ENCODE measurements around the gene CDK18. TPM values are rescaled to one million over a fixed set of nuclear protein-coding genes. Genes with fewer than 3 reads are reported as not detected.

CDK18 gene
- total RNA-seq, 1 experiment from 2014 or later = 38.5 TPM

DNA sequence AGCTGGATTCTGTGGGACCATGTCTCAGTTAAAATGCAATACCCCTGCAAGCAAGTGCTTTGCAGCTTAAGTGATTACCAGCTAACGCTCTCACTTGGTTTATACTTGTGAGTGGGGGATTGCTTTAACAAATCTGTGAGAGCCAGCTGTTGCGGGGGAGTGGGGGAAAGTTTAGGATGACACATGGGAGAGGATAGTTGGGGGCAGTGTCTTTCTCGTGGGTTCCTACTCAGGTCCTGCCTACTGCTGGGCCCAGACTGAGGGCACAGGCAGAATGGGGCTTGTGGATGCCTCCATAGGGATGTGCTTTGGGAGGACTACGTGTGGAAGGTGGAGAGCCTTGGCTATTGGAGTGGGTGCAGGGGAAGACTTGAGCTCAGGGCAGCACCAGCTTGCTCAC is 67.3 kb downstream of the CDK18 start:
- no peak overlapping the region for H3K27ac ChIP-seq (ENCODE audit: insufficient read length, low read depth, low read length)
- H3K18ac ChIP-seq (ENCODE audit: insufficient read length, low read depth, low read length) = no peak overlapping the region
- H4K91ac ChIP-seq (ENCODE audit: insufficient read length, low read depth, low read length) = no peak overlapping the region
- H3K9ac ChIP-seq (ENCODE audit: extremely low read depth, insufficient read length, low read length) = no peak overlapping the region
- no peaks in the 10 kb centered on the region for H3K4me1 ChIP-seq (ENCODE audit: insufficient read depth, low read length)
- TF ChIP-seq, protein P1, sequence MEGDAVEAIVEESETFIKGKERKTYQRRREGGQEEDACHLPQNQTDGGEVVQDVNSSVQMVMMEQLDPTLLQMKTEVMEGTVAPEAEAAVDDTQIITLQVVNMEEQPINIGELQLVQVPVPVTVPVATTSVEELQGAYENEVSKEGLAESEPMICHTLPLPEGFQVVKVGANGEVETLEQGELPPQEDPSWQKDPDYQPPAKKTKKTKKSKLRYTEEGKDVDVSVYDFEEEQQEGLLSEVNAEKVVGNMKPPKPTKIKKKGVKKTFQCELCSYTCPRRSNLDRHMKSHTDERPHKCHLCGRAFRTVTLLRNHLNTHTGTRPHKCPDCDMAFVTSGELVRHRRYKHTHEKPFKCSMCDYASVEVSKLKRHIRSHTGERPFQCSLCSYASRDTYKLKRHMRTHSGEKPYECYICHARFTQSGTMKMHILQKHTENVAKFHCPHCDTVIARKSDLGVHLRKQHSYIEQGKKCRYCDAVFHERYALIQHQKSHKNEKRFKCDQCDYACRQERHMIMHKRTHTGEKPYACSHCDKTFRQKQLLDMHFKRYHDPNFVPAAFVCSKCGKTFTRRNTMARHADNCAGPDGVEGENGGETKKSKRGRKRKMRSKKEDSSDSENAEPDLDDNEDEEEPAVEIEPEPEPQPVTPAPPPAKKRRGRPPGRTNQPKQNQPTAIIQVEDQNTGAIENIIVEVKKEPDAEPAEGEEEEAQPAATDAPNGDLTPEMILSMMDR (conservative IDR thresholded peaks at IDR 0.05) = no peak
- no peak overlapping the region for H3K14ac ChIP-seq (ENCODE audit: insufficient read depth, low read length)
- H2BK5ac ChIP-seq (ENCODE audit: insufficient read length, low read length) = no peak overlapping the region
- peaks cover 3% of the 10 kb centered on the region for H3K23me2 ChIP-seq (ENCODE audit: insufficient read length, low read depth, low read length, poor library complexity, severe bottlenecking)
- Mint-ChIP-seq H3K27ac (peak overlapping the region in 1 of 3 experiments; percentile 31; a peak in 1 of 7 replicates), H3K36me3 (ENCODE audit: insufficient read depth in 1 of 3, low read depth in 3 of 3) (no peaks in the 10 kb centered on the region; a peak in 1 of 7 replicates), H3K4me1 (peaks cover 17 to 24% of the 10 kb centered on the region in 2 experiments), H3K27me3 (ENCODE audit: low read depth) (peaks cover 87% of the 10 kb centered on the region), H3K4me3 (no peak overlapping the region), H3K9me3 (no peaks in the 10 kb centered on the region)
- no peak overlapping the region for H2AK5ac ChIP-seq (ENCODE audit: insufficient read length, low read length)
- peaks cover 21% of the 10 kb centered on the region; the same call in 1 of the 2 replicates for H3K27me3 ChIP-seq (ENCODE audit: insufficient read depth, low read length)
- no peak overlapping the region for H3T11ph ChIP-seq (ENCODE audit: low read length)
- H3K79me2 ChIP-seq (ENCODE audit: insufficient read depth, low read length) = no peaks in the 10 kb centered on the region
- no peak overlapping the region for H3K4ac ChIP-seq (ENCODE audit: low read depth, low read length)
- no peak overlapping the region for H3K4me2 ChIP-seq (ENCODE audit: insufficient read depth, insufficient read length, low read length)
- WGBS (ENCODE audit: extremely low coverage, insufficient read length, low lambda C conversion rate) = no CpG with 5 or more reads among the region's 4 CpGs
- H2AFZ ChIP-seq (ENCODE audit: low read length) = no peak overlapping the region
- no peaks in the 10 kb centered on the region for H4K20me1 ChIP-seq (ENCODE audit: control insufficient read depth, insufficient read depth, insufficient read length)
- H2BK120ac ChIP-seq (ENCODE audit: low read depth, low read length, poor library complexity, severe bottlenecking) = no peak overlapping the region
- H3K9me3 ChIP-seq (ENCODE audit: control insufficient read depth, low read depth, low read length) = no peaks in the 10 kb centered on the region
- H3K23ac ChIP-seq (ENCODE audit: insufficient read length, low read depth, low read length) = no peak overlapping the region
- H3K56ac ChIP-seq (ENCODE audit: insufficient read length, low read depth, low read length) = no peak overlapping the region
- no peak for DNase-seq
- H2BK12ac ChIP-seq (ENCODE audit: insufficient read length, low read depth, low read length) = no peak overlapping the region
- H2BK15ac ChIP-seq (ENCODE audit: low read depth, low read length) = no peak overlapping the region
- no peak overlapping the region for H4K8ac ChIP-seq (replicated peaks; ENCODE audit: insufficient read length, low read depth, low read length)
- H3K79me1 ChIP-seq (ENCODE audit: insufficient read depth, low read depth, low read length, poor library complexity, severe bottlenecking) = no peaks in the 10 kb centered on the region
- H2BK20ac ChIP-seq (ENCODE audit: low read depth, low read length, poor library complexity, severe bottlenecking) = no peak overlapping the region
- no peak overlapping the region for H4K5ac ChIP-seq (ENCODE audit: insufficient read length, low read depth, low read length)
